Gastrocnemius medialis (tissue), 4 donors: ENCODE results near the gene PSTPIP2. TPM values are rescaled to one million over a fixed set of nuclear protein-coding genes. Genes with fewer than 3 reads are reported as not detected.

ENCODE experiments used
- ATAC-seq, 2 donors: fragments of 150-250 bp; one replicate each; pipeline ENCODE4 v1.9.1; 2016
- DNase-seq, 2 donors: peaks; one replicate each; pipeline ENCODE4 v3.0.0-alpha.2; 2019
- H3K27ac ChIP-seq, 4 donors: fragments of 200-600 bp; sonication (generic); 1 replicate in 1 of 4; 2 replicates in 3 of 4; pipeline ENCODE4 v1.5.1; 2016 to 2018; ENCODE audit warnings: mild to moderate bottlenecking in 2 of 4, moderate library complexity in 1 of 4
- H3K27me3 ChIP-seq, 3 donors: fragments of 200-600 bp; sonication (generic) in 2 of 3; 1 replicate in 1 of 3; 2 replicates in 2 of 3; pipeline versions ENCODE4 v1.5.1 to v1.6.0; 2016 to 2019; ENCODE audit warnings: mild to moderate bottlenecking in 1 of 3, moderate library complexity in 1 of 3
- H3K36me3 ChIP-seq, 2 donors: fragments of 200-600 bp; sonication (generic) in 1 of 2; one replicate each; pipeline ENCODE4 v1.5.1; 2017 to 2018
- H3K4me1 ChIP-seq, 2 donors: fragments of 200-600 bp; sonication (generic) in 1 of 2; one replicate each; pipeline ENCODE4 v1.5.1; 2016 to 2017; ENCODE audit warnings: mild to moderate bottlenecking in 2 of 2
- H3K4me3 ChIP-seq, 4 donors: fragments of 200-600 bp; sonication (generic) in 3 of 4; 1 replicate in 1 of 4; 2 replicates in 3 of 4; pipeline ENCODE4 v1.5.1; 2016 to 2019; ENCODE audit warnings: mild to moderate bottlenecking in 2 of 4
- H3K9me3 ChIP-seq, 3 donors: fragments of 200-600 bp; sonication (generic) in 2 of 3; 1 replicate in 1 of 3; 2 replicates in 2 of 3; pipeline ENCODE4 v1.5.1; 2016 to 2019
- CTCF ChIP-seq, 5 experiments: fragments of 450-650 bp in 3 of 5; fragments of 200-600 bp in 2 of 5; sonication (generic) in 2 of 5; IDR thresholded peaks in 4 of 5; conservative IDR thresholded peaks in 1 of 5; 1 replicate in 4 of 5; 2 replicates in 1 of 5; pipeline ENCODE4 v1.5.1; 2016 to 2019; ENCODE audit warnings: antibody characterized with exemption in 5 of 5, mild to moderate bottlenecking in 3 of 5, moderate library complexity in 3 of 5
- POLR2A ChIP-seq, 2 donors: fragments of 450-650 bp; IDR thresholded peaks; one replicate each; pipeline ENCODE4 v1.6.1; 2017; ENCODE audit warnings: antibody characterized with exemption in 2 of 2, mild to moderate bottlenecking in 2 of 2, moderate library complexity in 2 of 2
- in situ Hi-C, 4 donors: fragments of 200-750 bp; cut with MboI; loops; one replicate each; pipeline versions ENCODE4 v1.15.0 to v1.8.0; 2017; ENCODE audit warnings: low sequenced_read_pairs in 4 of 4
- intact Hi-C: fragments of 100-400 bp; cut with DNase I; formaldehyde crosslinking; loops from one replicate; pipeline ENCODE4 v1.15.1; 2023; ENCODE audit warnings: low total_unique reads
- total RNA-seq, 4 donors: library from RNA; depleted of rRNA; stranded (reverse); fragments of >200 nt; gene quantifications; one replicate each; pipeline versions ENCODE4 v1.1.0 to v1.2.3, GENCODE V29; 2016

Gene PSTPIP2
- total RNA-seq = 10 to 100 TPM in 2 of 4 donors, 1 to 10 TPM in 2; 8.4 to 18.2 (median 10.3) TPM

GRCh38 chr18:46071653-46072375 is at the start of gene PSTPIP2:
PSTPIP2 (minus strand) TSS chr18:46072260; CDS start chr18:46072188, 72 bp downstream.
- H3K9me3 ChIP-seq = no peaks in the 10 kb centered on the region
- no peaks in the 10 kb centered on the region for H3K36me3 ChIP-seq
- DNase-seq = peak; percentile 46 to 62
- peak within 1 kb of the TSS; percentile 71 to 87 (median 74) for H3K27ac ChIP-seq
- TF ChIP-seq CTCF (IDR thresholded peaks at IDR 0.05 in 4 of 5, conservative IDR thresholded peaks at IDR 0.05 in 1 of 5) (no peak), POLR2A (IDR thresholded peaks at IDR 0.05) (peak in 1 of 2 donors; percentile 55)
- H3K27me3 ChIP-seq = no peaks in the 10 kb centered on the region
- H3K4me3 ChIP-seq = peak within 1 kb of the TSS; percentile 70 to 83 (median 74)
- intact Hi-C loops = loop anchor here (2.0 to 10.0 kb wide), 5 partner anchors 43 to 405 kb away; partner anchors contain the start of gene EPG5
- H3K4me1 ChIP-seq = peaks cover 16% of the 10 kb centered on the region in 2 donors
- in situ Hi-C loops = loop anchor here in 3 of 4 donors (10.0 to 25.0 kb wide), 4 partner anchors 107 to 410 kb away; partner anchors contain the start of gene EPG5 (in 2 of the 3)
- ATAC-seq = peak; percentile 51 to 55

- in situ Hi-C loops = no loop called here
These were observed 41.7 kb upstream of the PSTPIP2 start for GRCh38 chr18:46113751-46114150.

GRCh38 chr18:46110406-46110805 is 38.3 kb upstream of the PSTPIP2 start:
- in situ Hi-C loops = no loop called here

More at GRCh38 chr18:46113751-46114150, 41.7 kb upstream of the PSTPIP2 start:
- DNase-seq (no peak), ATAC-seq (no peak)
- no peak for TF ChIP-seq CTCF (IDR thresholded peaks at IDR 0.05 in 4 of 5, conservative IDR thresholded peaks at IDR 0.05 in 1 of 5)
- no peak for TF ChIP-seq POLR2A (IDR thresholded peaks at IDR 0.05)
- H3K36me3 ChIP-seq = peaks cover 0 to 7% of the 10 kb centered on the region in 2 donors
- no peaks in the 10 kb centered on the region for H3K4me1 ChIP-seq
- no peaks in the 10 kb centered on the region for H3K27me3 ChIP-seq
- no peak overlapping the region for H3K4me3 ChIP-seq
- intact Hi-C loops = no loop called here
- no peak overlapping the region for H3K27ac ChIP-seq
- H3K9me3 ChIP-seq = no peaks in the 10 kb centered on the region

GRCh38 chr18:46109386-46109785 is 37.3 kb upstream of the PSTPIP2 start:
- DNase-seq (no peak), ATAC-seq (no peak)
- intact Hi-C loops = no loop called here
- H3K27me3 ChIP-seq = no peaks in the 10 kb centered on the region
- peaks cover 5 to 6% of the 10 kb centered on the region in 2 donors for H3K4me1 ChIP-seq
- H3K4me3 ChIP-seq = no peak overlapping the region
- H3K27ac ChIP-seq = no peak overlapping the region
- H3K9me3 ChIP-seq = no peaks in the 10 kb centered on the region
- peaks cover 0 to 4% of the 10 kb centered on the region in 2 donors for H3K36me3 ChIP-seq
- no peak for TF ChIP-seq POLR2A (IDR thresholded peaks at IDR 0.05)
- no peak for TF ChIP-seq CTCF (IDR thresholded peaks at IDR 0.05 in 4 of 5, conservative IDR thresholded peaks at IDR 0.05 in 1 of 5)
- in situ Hi-C loops = no loop called here

More at GRCh38 chr18:46110406-46110805, 38.3 kb upstream of the PSTPIP2 start:
- Histone ChIP-seq H3K4me1 (no peaks in the 10 kb centered on the region), H3K27me3 (no peaks in the 10 kb centered on the region), H3K4me3 (no peak overlapping the region), H3K27ac (no peak overlapping the region), H3K9me3 (no peaks in the 10 kb centered on the region), H3K36me3 (peaks cover 0 to 7% of the 10 kb centered on the region in 2 donors)
- no peak for TF ChIP-seq POLR2A (IDR thresholded peaks at IDR 0.05)
- TF ChIP-seq CTCF (IDR thresholded peaks at IDR 0.05 in 4 of 5, conservative IDR thresholded peaks at IDR 0.05 in 1 of 5) = no peak
- DNase-seq = no peak
- intact Hi-C loops = no loop called here
- no peak for ATAC-seq
